B cell (primary cell): ENCODE results near the gene CCDC88B. TPM values are rescaled to one million over a fixed set of nuclear protein-coding genes. Genes with fewer than 3 reads are reported as not detected.

Experiments used
- ATAC-seq: fragments of 200-7000 bp; cut with Tn5 transposase; one replicate; pipeline ENCODE4 v1.10.0; 2021; ENCODE audit warnings: low read depth, mild to moderate bottlenecking, moderate number of reproducible peaks, moderate library complexity
- CTCF ChIA-PET: fragments of 350-600 bp; sonication (Branson Sonifier 250); formaldehyde crosslinking; loops from one replicate; lab custom pipeline; 2021; ENCODE audit warnings: antibody characterized with exemption, inconsistent platforms; lab: Charles Lee
- POLR2A ChIA-PET: fragments of 350-600 bp; sonication (Branson Sonifier 250); formaldehyde crosslinking; loops from one replicate; lab custom pipeline; 2021; ENCODE audit warnings: antibody characterized with exemption; lab: Charles Lee
- DNase-seq: peaks from one replicate; pipeline ENCODE4 v3.0.0; 2013
- H2AFZ ChIP-seq: 2 replicates; pipeline ENCODE4 v1.6.1; 2012; ENCODE audit warnings: mild to moderate bottlenecking, low read depth, low read length; ENCODE audit not compliant: insufficient read depth, poor library complexity, severe bottlenecking
- H3K27ac ChIP-seq, 2 donors: 1 replicate in 1 of 2; 2 replicates in 1 of 2; pipeline ENCODE4 v1.5.1; 2012 to 2013; ENCODE audit warnings: low read length in 2 of 2, mild to moderate bottlenecking in 2 of 2, moderate library complexity in 1 of 2
- H3K27me3 ChIP-seq, 4 experiments: fragments of 200-600 bp in 1 of 4; sonication (generic) in 1 of 4; replicated peaks in 1 of 4; 1 replicate in 2 of 4; 2 replicates in 2 of 4; pipeline versions ENCODE4 v1.6.1 to v1.7.0; 2013 to 2016; ENCODE audit warnings: low read length in 3 of 4, mild to moderate bottlenecking in 2 of 4, mixed read lengths in 1 of 4, moderate library complexity in 1 of 4; ENCODE audit not compliant: insufficient read depth in 4 of 4, control insufficient read depth in 3 of 4; ENCODE audit errors: control extremely low read depth in 1 of 4
- H3K36me3 ChIP-seq, 2 experiments: replicated peaks in 1 of 2; 1 replicate in 1 of 2; 2 replicates in 1 of 2; pipeline versions ENCODE4 v1.6.1 to v1.7.1; 2013; ENCODE audit warnings: low read length in 1 of 2; ENCODE audit not compliant: insufficient read depth in 2 of 2, control insufficient read depth in 1 of 2; ENCODE audit errors: control extremely low read depth in 1 of 2, extremely low read depth in 1 of 2
- H3K4me1 ChIP-seq, 2 donors: fragments of 200-600 bp in 1 of 2; sonication (generic) in 1 of 2; 1 replicate in 1 of 2; 2 replicates in 1 of 2; pipeline versions ENCODE4 v1.5.1 to v1.6.1; 2013 to 2017; ENCODE audit warnings: low read length in 2 of 2; ENCODE audit not compliant: control insufficient read depth in 2 of 2, insufficient read depth in 2 of 2
- H3K4me2 ChIP-seq: replicated peaks from 2 replicates; pipeline ENCODE3; 2012; ENCODE audit warnings: mild to moderate bottlenecking, low read depth, low read length; ENCODE audit not compliant: poor library complexity, severe bottlenecking
- H3K4me3 ChIP-seq, 5 experiments: fragments of 200-600 bp in 1 of 5; sonication (generic) in 1 of 5; 1 replicate in 3 of 5; 2 replicates in 2 of 5; pipeline versions ENCODE4 v1.5.1 to v1.7.0; 2011 to 2016; ENCODE audit warnings: low read length in 4 of 5, mild to moderate bottlenecking in 4 of 5, low read depth in 2 of 5, control low read depth in 1 of 5, moderate library complexity in 1 of 5; ENCODE audit not compliant: insufficient read depth in 1 of 5; ENCODE audit errors: control extremely low read depth in 1 of 5, extremely low read depth in 1 of 5
- H3K79me2 ChIP-seq: fragments of 200-600 bp; sonication (generic); one replicate; pipeline ENCODE4 v1.6.0; 2016; ENCODE audit warnings: low read length; ENCODE audit not compliant: control insufficient read depth, insufficient read depth
- H3K9ac ChIP-seq: fragments of 200-600 bp; sonication (generic); 2 replicates; pipeline ENCODE4 v1.6.1; 2017; ENCODE audit warnings: mild to moderate bottlenecking, low read length, moderate library complexity
- H3K9me3 ChIP-seq, 3 donors: one replicate each; pipeline versions ENCODE4 v1.6.1 to v1.7.1; 2013; ENCODE audit warnings: low read length in 2 of 3; ENCODE audit not compliant: control insufficient read depth in 2 of 3, insufficient read depth in 1 of 3; ENCODE audit errors: control extremely low read depth in 1 of 3
- H4K20me1 ChIP-seq: 2 replicates; pipeline ENCODE4 v1.6.0; 2012; ENCODE audit warnings: mild to moderate bottlenecking, low read length; ENCODE audit not compliant: insufficient read depth, control insufficient read depth, poor library complexity, severe bottlenecking
- H3K27ac Mint-ChIP-seq: one replicate; pipeline ENCODE4 v1.8.0; 2021; ENCODE audit warnings: mixed read lengths
- H3K27me3 Mint-ChIP-seq: one replicate; pipeline ENCODE4 v1.8.0; 2021; ENCODE audit warnings: mixed read lengths
- H3K4me1 Mint-ChIP-seq: one replicate; pipeline ENCODE4 v1.8.0; 2021; ENCODE audit warnings: mixed read lengths
- H3K4me3 Mint-ChIP-seq: one replicate; pipeline ENCODE4 v1.8.0; 2021; ENCODE audit warnings: mixed read lengths
- H3K9me3 Mint-ChIP-seq: one replicate; pipeline ENCODE4 v1.8.0; 2022; ENCODE audit warnings: mixed read lengths; ENCODE audit not compliant: insufficient read depth
- CTCF ChIP-seq: fragments of 200-600 bp; IDR thresholded peaks from one replicate; pipeline ENCODE4 v1.8.0; 2022; ENCODE audit warnings: antibody characterized with exemption, mild to moderate bottlenecking
- EZH2 ChIP-seq: IDR thresholded peaks from 2 replicates; pipeline ENCODE4 v1.6.1; 2012; ENCODE audit warnings: borderline replicate concordance, low read depth, mild to moderate bottlenecking, moderate library complexity, low read length; ENCODE audit not compliant: insufficient read depth, poor library complexity, severe bottlenecking
- WGBS: methylation state at CpG from one replicate; pipeline ENCODE4 v1.1.5; 2013; ENCODE audit warnings: missing lambda C conversion rate; ENCODE audit not compliant: insufficient coverage; 5-methylcytosine and 5-hydroxymethylcytosine counted together
- intact Hi-C: fragments of 100-400 bp; cut with micrococcal nuclease; formaldehyde crosslinking; loops from one replicate; pipeline ENCODE4 v1.10.0; 2022
- polyA plus RNA-seq: library from polyadenylated mRNA; depleted of rRNA; stranded (reverse); fragments of >200 nt; gene quantifications from 2 replicates; pipeline ENCODE4 v1.2.3, GENCODE V29; 2012
- total RNA-seq, 2 donors: library from RNA; stranded (reverse); fragments of 120-200 nt in 1 of 2; gene quantifications; 1 replicate in 1 of 2; 2 replicates in 1 of 2; pipeline versions ENCODE4 v1.2.3 to v1.2.4, GENCODE V29; 2013 to 2022

CCDC88B gene
- total and polyA plus RNA-seq, 2 donors (not counting 1 experiment from before 2014, with no cell fraction given): 172 to 208 TPM

GRCh38 chr11:64349025-64349387 lies 9.0 kb downstream of the CCDC88B start:
- Mint-ChIP-seq H3K4me1 (peaks cover 3% of the 10 kb centered on the region), H3K4me3 (no peak overlapping the region), H3K27ac (no peak overlapping the region), H3K9me3 (no peaks in the 10 kb centered on the region), H3K27me3 (no peaks in the 10 kb centered on the region)
- ChIA-PET POLR2A (interaction anchor here (0.6 to 1.7 kb wide), 3 partner anchors 31 to 383 kb away, joined by 3 to 8 read pairs (median 7); partner anchors contain the start of genes PRDX5 and TRMT112), CTCF (interaction anchor here (1.4 to 3.7 kb wide), 2 partner anchors 16 to 32 kb away, joined by 3 to 16 read pairs; partner anchors contain the start of genes PRDX5 and TRMT112)
- H3K27ac ChIP-seq: no peak overlapping the region
- 99% methylated on average over 6 of the region's 7 CpGs for WGBS
- H3K4me2 ChIP-seq: no peak overlapping the region
- no peaks in the 10 kb centered on the region for H3K9me3 ChIP-seq
- ATAC-seq: no peak
- H3K27me3 ChIP-seq: no peaks in the 10 kb centered on the region
- H3K79me2 ChIP-seq: peaks cover 4% of the 10 kb centered on the region
- H3K4me3 ChIP-seq: no peak overlapping the region
- H2AFZ ChIP-seq: no peak overlapping the region
- no peak for DNase-seq
- H3K9ac ChIP-seq: no peak overlapping the region
- intact Hi-C loops: no loop called here
- H4K20me1 ChIP-seq: peaks cover 22% of the 10 kb centered on the region
- H3K4me1 ChIP-seq: peaks cover 0 to under 1% of the 10 kb centered on the region in 2 donors
- peaks cover 4 to 32% of the 10 kb centered on the region in 2 experiments for H3K36me3 ChIP-seq
- TF ChIP-seq EZH2: no peak
- TF ChIP-seq CTCF: no peak

- H4K20me1 ChIP-seq: peaks cover 22% of the 10 kb centered on the region
- peaks cover 0 to 4% of the 10 kb centered on the region in 2 donors for H3K4me1 ChIP-seq
- WGBS: 97% methylated on average over 11 of the region's 11 CpGs
- H3K9ac ChIP-seq: no peak overlapping the region
- peaks cover 4 to 28% of the 10 kb centered on the region in 2 experiments for H3K36me3 ChIP-seq
- no peak overlapping the region for H3K4me3 Mint-ChIP-seq
- H3K9me3 ChIP-seq: no peaks in the 10 kb centered on the region
- no peak overlapping the region for H3K4me3 ChIP-seq
- no peak overlapping the region for H3K4me2 ChIP-seq
- H3K4me1 Mint-ChIP-seq: peaks cover 3% of the 10 kb centered on the region
- peaks cover 3% of the 10 kb centered on the region for H3K79me2 ChIP-seq
- H3K27me3 Mint-ChIP-seq: no peaks in the 10 kb centered on the region
- no peaks in the 10 kb centered on the region for H3K27me3 ChIP-seq
- ChIA-PET POLR2A (interaction anchor here (0.6 to 1.7 kb wide), 3 partner anchors 32 to 383 kb away, joined by 3 to 8 read pairs (median 7); partner anchors contain the start of genes PRDX5 and TRMT112), CTCF (interaction anchor here (1.4 to 3.7 kb wide), 2 partner anchors 17 to 32 kb away, joined by 3 to 16 read pairs; partner anchors contain the start of genes PRDX5 and TRMT112)
- intact Hi-C loops: no loop called here
- H3K9me3 Mint-ChIP-seq: no peaks in the 10 kb centered on the region
- no peak overlapping the region for H3K27ac Mint-ChIP-seq
- DNase-seq (no peak), ATAC-seq (no peak)
- no peak overlapping the region for H2AFZ ChIP-seq
- H3K27ac ChIP-seq: no peak overlapping the region
- TF ChIP-seq CTCF (no peak), EZH2 (no peak)
Measured at GRCh38 chr11:64349404-64349803, 9.4 kb downstream of the CCDC88B start.
